OCI-LY1 (cell line): ENCODE results near the gene GALNT10.

Source experiments
- H2AFZ ChIP-seq: fragments of 200-600 bp; sonication (generic), shearing (Covaris generic); 2 replicates; pipeline ENCODE4 v1.6.0; 2014; ENCODE audit warnings: antibody characterized with exemption, mild to moderate bottlenecking, low read length
- H3F3A ChIP-seq: fragments of 200-600 bp; sonication (generic), shearing (Covaris generic); 2 replicates; pipeline ENCODE4 v1.6.0; 2014; ENCODE audit warnings: mild to moderate bottlenecking, antibody characterized with exemption, low read length, moderate library complexity; ENCODE audit not compliant: insufficient read depth
- H3K27ac ChIP-seq: fragments of 200-600 bp; sonication (generic); 2 replicates; pipeline ENCODE4 v1.5.1; 2014; ENCODE audit warnings: low read length, mixed run types, mild to moderate bottlenecking, low read depth; ENCODE audit not compliant: poor library complexity, severe bottlenecking
- H3K27me3 ChIP-seq: fragments of 200-600 bp; sonication (generic); 2 replicates; pipeline ENCODE4 v1.6.0; 2014; ENCODE audit warnings: antibody characterized with exemption, mild to moderate bottlenecking, low read length, moderate library complexity; ENCODE audit not compliant: insufficient read depth
- H3K36me3 ChIP-seq: fragments of 200-600 bp; sonication (generic); 2 replicates; pipeline ENCODE4 v1.6.1; 2014; ENCODE audit warnings: mild to moderate bottlenecking, antibody characterized with exemption, low read length, moderate library complexity, mixed read lengths; ENCODE audit not compliant: insufficient read depth
- H3K4me1 ChIP-seq: fragments of 200-600 bp; sonication (generic); 2 replicates; pipeline ENCODE4 v1.5.1; 2014; ENCODE audit warnings: mild to moderate bottlenecking, low read length, moderate library complexity; ENCODE audit not compliant: insufficient read depth, severe bottlenecking
- H3K4me2 ChIP-seq: fragments of 200-600 bp; sonication (generic), shearing (Covaris generic); 2 replicates; pipeline ENCODE4 v1.6.1; 2014; ENCODE audit warnings: low read length
- H3K4me3 ChIP-seq: fragments of 200-600 bp; sonication (generic); 2 replicates; pipeline ENCODE4 v1.5.1; 2014; ENCODE audit warnings: low read length, low read depth, mild to moderate bottlenecking, mixed read lengths; ENCODE audit not compliant: poor library complexity, severe bottlenecking
- H3K79me2 ChIP-seq: fragments of 200-600 bp; shearing (Covaris generic); 2 replicates; pipeline ENCODE4 v1.6.1; 2016; ENCODE audit warnings: mixed run types, low read length, mixed read lengths; ENCODE audit not compliant: insufficient read depth
- H3K9ac ChIP-seq: fragments of 200-600 bp; sonication (generic), shearing (Covaris generic); 2 replicates; pipeline ENCODE4 v1.6.1; 2014; ENCODE audit warnings: mild to moderate bottlenecking, low read length, mixed read lengths
- H3K9me2 ChIP-seq: fragments of 200-600 bp; sonication (generic), shearing (Covaris generic); 2 replicates; pipeline ENCODE4 v1.6.1; 2014; ENCODE audit warnings: low read depth, mild to moderate bottlenecking, low read length, mixed read lengths
- H3K9me3 ChIP-seq: fragments of 200-600 bp; shearing (Covaris generic); 2 replicates; pipeline ENCODE4 v1.6.1; 2014; ENCODE audit warnings: low read length, mixed read lengths
- H4K20me1 ChIP-seq: fragments of 200-600 bp; sonication (generic), shearing (Covaris generic); 2 replicates; pipeline ENCODE4 v1.6.0; 2016; ENCODE audit warnings: mild to moderate bottlenecking, low read length; ENCODE audit not compliant: insufficient read depth
- EZH2 ChIP-seq: fragments of 200-600 bp; sonication (generic), shearing (Covaris generic); IDR thresholded peaks from 2 replicates; pipeline ENCODE4 v1.8.0; 2017; ENCODE audit warnings: borderline replicate concordance, mixed run types, mild to moderate bottlenecking, antibody characterized with exemption, low read length, moderate library complexity, mixed read lengths
- TF ChIP-seq, protein P1 (sequence below): fragments of 200-600 bp; sonication (generic), shearing (Covaris generic); IDR thresholded peaks from 2 replicates; pipeline ENCODE4 v1.5.1; 2017; ENCODE audit warnings: mild to moderate bottlenecking, antibody characterized with exemption, low read length, moderate library complexity, mixed read lengths

GALNT10 gene

DNA sequence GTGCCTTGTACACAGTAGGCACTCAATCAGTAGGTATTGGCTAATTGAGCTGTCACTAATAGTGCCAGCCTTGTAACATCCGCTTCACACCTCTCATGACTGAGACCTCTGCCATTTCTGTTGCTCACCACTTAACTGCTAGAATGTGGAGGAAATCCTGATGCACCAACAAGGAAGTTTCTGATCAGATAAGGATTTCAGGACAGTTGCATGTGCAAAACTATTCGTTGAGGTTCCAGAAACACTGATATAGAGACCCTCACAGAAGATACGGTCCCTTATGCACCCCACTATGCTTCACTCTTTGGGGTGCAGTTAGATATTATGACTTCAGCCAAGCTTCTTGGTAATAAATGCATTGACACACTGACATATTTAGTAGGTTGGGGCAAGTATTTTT lies 266.0 kb downstream of the GALNT10 start:
- H3F3A ChIP-seq, result no peaks in the 10 kb centered on the region
- H3K9me3 ChIP-seq, result no peaks in the 10 kb centered on the region
- TF ChIP-seq, protein P1, sequence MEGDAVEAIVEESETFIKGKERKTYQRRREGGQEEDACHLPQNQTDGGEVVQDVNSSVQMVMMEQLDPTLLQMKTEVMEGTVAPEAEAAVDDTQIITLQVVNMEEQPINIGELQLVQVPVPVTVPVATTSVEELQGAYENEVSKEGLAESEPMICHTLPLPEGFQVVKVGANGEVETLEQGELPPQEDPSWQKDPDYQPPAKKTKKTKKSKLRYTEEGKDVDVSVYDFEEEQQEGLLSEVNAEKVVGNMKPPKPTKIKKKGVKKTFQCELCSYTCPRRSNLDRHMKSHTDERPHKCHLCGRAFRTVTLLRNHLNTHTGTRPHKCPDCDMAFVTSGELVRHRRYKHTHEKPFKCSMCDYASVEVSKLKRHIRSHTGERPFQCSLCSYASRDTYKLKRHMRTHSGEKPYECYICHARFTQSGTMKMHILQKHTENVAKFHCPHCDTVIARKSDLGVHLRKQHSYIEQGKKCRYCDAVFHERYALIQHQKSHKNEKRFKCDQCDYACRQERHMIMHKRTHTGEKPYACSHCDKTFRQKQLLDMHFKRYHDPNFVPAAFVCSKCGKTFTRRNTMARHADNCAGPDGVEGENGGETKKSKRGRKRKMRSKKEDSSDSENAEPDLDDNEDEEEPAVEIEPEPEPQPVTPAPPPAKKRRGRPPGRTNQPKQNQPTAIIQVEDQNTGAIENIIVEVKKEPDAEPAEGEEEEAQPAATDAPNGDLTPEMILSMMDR, result no peak
- TF ChIP-seq EZH2, result no peak
- H3K4me3 ChIP-seq, result no peak overlapping the region
- H3K9me2 ChIP-seq, result no peaks in the 10 kb centered on the region
- H4K20me1 ChIP-seq, result no peaks in the 10 kb centered on the region
- no peak overlapping the region for H3K27ac ChIP-seq
- no peaks in the 10 kb centered on the region for H3K27me3 ChIP-seq
- H3K9ac ChIP-seq, result no peak overlapping the region
- no peaks in the 10 kb centered on the region for H3K79me2 ChIP-seq
- H3K4me1 ChIP-seq, result no peaks in the 10 kb centered on the region
- H3K4me2 ChIP-seq, result no peak overlapping the region
- no peak overlapping the region for H2AFZ ChIP-seq
- H3K36me3 ChIP-seq, result peaks cover 56% of the 10 kb centered on the region

DNA sequence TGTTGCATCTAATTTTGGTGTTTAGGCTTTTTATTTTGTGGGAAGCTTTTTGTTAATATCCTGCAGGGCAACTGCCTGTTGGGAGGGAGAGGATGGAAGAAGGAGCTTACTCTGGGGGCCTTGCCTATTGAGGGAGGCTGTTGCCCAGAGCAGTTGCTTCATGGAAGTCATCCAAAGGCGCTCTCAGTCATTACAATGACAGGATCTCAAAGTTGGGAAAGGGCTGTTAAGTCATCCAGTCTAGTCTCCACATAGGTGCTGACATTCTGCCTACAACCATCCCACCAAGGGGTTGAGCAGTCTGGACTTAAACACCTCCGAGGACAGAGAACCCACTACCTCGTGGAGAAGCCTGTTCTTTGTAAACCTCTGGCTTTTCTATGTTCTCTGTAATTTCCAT lies 268.5 kb downstream of the GALNT10 start:
- no peaks in the 10 kb centered on the region for H3K4me1 ChIP-seq
- no peaks in the 10 kb centered on the region for H3F3A ChIP-seq
- H3K9me2 ChIP-seq, result no peaks in the 10 kb centered on the region
- H3K4me3 ChIP-seq, result no peak overlapping the region
- H4K20me1 ChIP-seq, result no peaks in the 10 kb centered on the region
- H3K27me3 ChIP-seq, result no peaks in the 10 kb centered on the region
- H3K27ac ChIP-seq, result no peak overlapping the region
- H3K79me2 ChIP-seq, result no peaks in the 10 kb centered on the region
- no peak overlapping the region for H3K4me2 ChIP-seq
- H2AFZ ChIP-seq, result no peak overlapping the region
- H3K9ac ChIP-seq, result no peak overlapping the region
- H3K36me3 ChIP-seq, result peaks cover 34% of the 10 kb centered on the region
- no peak for TF ChIP-seq EZH2
- TF ChIP-seq, protein P1, result no peak
- H3K9me3 ChIP-seq, result no peaks in the 10 kb centered on the region

- Histone ChIP-seq H3K4me3 (no peak overlapping the region), H3K79me2 (no peaks in the 10 kb centered on the region), H3K36me3 (peaks cover 22% of the 10 kb centered on the region), H3F3A (no peaks in the 10 kb centered on the region), H3K27ac (no peak overlapping the region), H3K4me1 (no peaks in the 10 kb centered on the region), H3K9ac (no peak overlapping the region), H3K9me2 (no peaks in the 10 kb centered on the region), H3K27me3 (no peaks in the 10 kb centered on the region), H4K20me1 (no peaks in the 10 kb centered on the region), H3K9me3 (no peaks in the 10 kb centered on the region), H3K4me2 (no peak overlapping the region), H2AFZ (no peak overlapping the region)
- TF ChIP-seq, protein P1, result no peak
- TF ChIP-seq EZH2, result no peak
These were observed 269.6 kb downstream of the GALNT10 start for GRCh38 chr5:154460172-154460571.
